GOT3 (cell line): Measurements from ENCODE around the gene DISC1.
"Not testable (repeated sequence)": the region's sequence is repeated elsewhere in the genome, so short reads cannot be mapped to it uniquely, and the experiment has no call there.

Source experiments
- DNase-seq: peaks from one replicate; lab custom pipeline; 2025; ENCODE audit warnings: mixed read lengths; lab: John Stamatoyannopoulos, UW

DISC1 gene

GRCh38 chr1:231636157-231636556, 9.6 kb downstream of the DISC1 start:
- no peak for DNase-seq

GRCh38 chr1:231636922-231637321, 10.3 kb downstream of the DISC1 start:
- DNase-seq = not testable (repeated sequence)

GRCh38 chr1:231638647-231639046, 12.1 kb downstream of the DISC1 start:
- no peak for DNase-seq

- no peak for DNase-seq
Measured at GRCh38 chr1:231639819-231640218, 13.2 kb downstream of the DISC1 start.

- DNase-seq = not testable (repeated sequence)
Measured at GRCh38 chr1:231641444-231641843, 14.9 kb downstream of the DISC1 start.

GRCh38 chr1:231642061-231642460, 15.5 kb downstream of the DISC1 start:
- not testable (repeated sequence) for DNase-seq

- DNase-seq = no peak
Measured at GRCh38 chr1:231642618-231643017, 16.0 kb downstream of the DISC1 start.

GRCh38 chr1:231643071-231643934, 16.7 kb downstream of the DISC1 start:
- DNase-seq = no peak

- no peak for DNase-seq
Measured at GRCh38 chr1:231643935-231644237, 17.3 kb downstream of the DISC1 start.

GRCh38 chr1:231645634-231646033, 19.0 kb downstream of the DISC1 start:
- DNase-seq = not testable (repeated sequence)

- not testable (repeated sequence) for DNase-seq
Measured at GRCh38 chr1:231646165-231646564, 19.6 kb downstream of the DISC1 start.

- not testable (repeated sequence) for DNase-seq
Measured at GRCh38 chr1:231651621-231652260, 25.2 kb downstream of the DISC1 start.

GRCh38 chr1:231653632-231654031, 27.0 kb downstream of the DISC1 start:
- no peak for DNase-seq

- DNase-seq = no peak
Measured at GRCh38 chr1:231656741-231657140, 30.2 kb downstream of the DISC1 start.

- DNase-seq = not testable (repeated sequence)
Measured at GRCh38 chr1:231658223-231658622, 31.6 kb downstream of the DISC1 start.

GRCh38 chr1:231660198-231660597, 33.6 kb downstream of the DISC1 start:
- no peak for DNase-seq

GRCh38 chr1:231663211-231663792, 36.7 kb downstream of the DISC1 start:
- no peak for DNase-seq

- DNase-seq = no peak
Measured at GRCh38 chr1:231665101-231665500, 38.5 kb downstream of the DISC1 start.

GRCh38 chr1:231665726-231666125, 39.1 kb downstream of the DISC1 start:
- DNase-seq = no peak

- no peak for DNase-seq
Measured at GRCh38 chr1:231666220-231666936, 39.8 kb downstream of the DISC1 start.

GRCh38 chr1:231666937-231667608, 40.5 kb downstream of the DISC1 start:
- no peak for DNase-seq
